ENCODE data around the gene PFAS. TPM values are rescaled to one million over a fixed set of nuclear protein-coding genes. Genes with fewer than 3 reads are reported as not detected.

PFAS gene
- total and polyA plus RNA-seq, 2 experiments from 2014 or later, result 13.6 to 18.8 TPM

- peak overlapping the region; percentile 42 for H2AFZ ChIP-seq
- H3K4me3 ChIP-seq, result peak overlapping the region; percentile 61
- peak; percentile 95 for DNase-seq (ENCODE audit: low spot score)
- H3K9me2 ChIP-seq (replicated peaks; ENCODE audit: insufficient read depth), result no peaks in the 10 kb centered on the region
- H3K4me1 ChIP-seq (ENCODE audit: insufficient read depth), result peaks cover 13% of the 10 kb centered on the region
- H3K27me3 ChIP-seq, result no peaks in the 10 kb centered on the region
- H3K36me3 ChIP-seq (replicated peaks; ENCODE audit: insufficient read depth, low read depth), result no peaks in the 10 kb centered on the region
- peak overlapping the region; percentile 96 for H3K27ac ChIP-seq
- H3K79me2 ChIP-seq, result no peaks in the 10 kb centered on the region
- TF ChIP-seq EZH2phosphoT487 (IDR thresholded peaks at IDR 0.05; ENCODE audit: low read depth, severe bottlenecking, unreplicated experiment), result no peak
- no peak for TF ChIP-seq EZH2 (IDR thresholded peaks at IDR 0.05; ENCODE audit: borderline replicate concordance)
- TF ChIP-seq CTCF (IDR thresholded peaks at IDR 0.05; ENCODE audit: poor library complexity), result no peak
- H3K4me2 ChIP-seq, result peak overlapping the region; percentile 86
- no peaks in the 10 kb centered on the region for H4K20me1 ChIP-seq (ENCODE audit: insufficient read depth, poor library complexity, severe bottlenecking)
- H3K9me3 ChIP-seq (ENCODE audit: low read depth), result no peaks in the 10 kb centered on the region
- under 1% methylated on average over 49 of the region's 49 CpGs for WGBS (ENCODE audit: low lambda C conversion rate, missing lambda C conversion rate)
Observed at GRCh38 chr17:8222630-8223355, 26.3 kb upstream of the PFAS start.

GRCh38 chr17:8223356-8224126 lies 25.5 kb upstream of the PFAS start:
- H3K27me3 ChIP-seq, result no peaks in the 10 kb centered on the region
- TF ChIP-seq EZH2 (IDR thresholded peaks at IDR 0.05; ENCODE audit: borderline replicate concordance), result no peak
- peak; percentile 26 for TF ChIP-seq CTCF (IDR thresholded peaks at IDR 0.05; ENCODE audit: poor library complexity)
- peak overlapping the region; percentile 86 for H3K4me2 ChIP-seq
- peaks cover 13% of the 10 kb centered on the region for H3K4me1 ChIP-seq (ENCODE audit: insufficient read depth)
- WGBS (ENCODE audit: low lambda C conversion rate, missing lambda C conversion rate), result 5% methylated on average over 27 of the region's 27 CpGs
- H3K9me2 ChIP-seq (replicated peaks; ENCODE audit: insufficient read depth), result no peaks in the 10 kb centered on the region
- peak overlapping the region; percentile 42 for H2AFZ ChIP-seq
- H3K9me3 ChIP-seq (ENCODE audit: low read depth), result no peaks in the 10 kb centered on the region
- peak overlapping the region; percentile 96 for H3K27ac ChIP-seq
- H4K20me1 ChIP-seq (ENCODE audit: insufficient read depth, poor library complexity, severe bottlenecking), result no peaks in the 10 kb centered on the region
- no peaks in the 10 kb centered on the region for H3K36me3 ChIP-seq (replicated peaks; ENCODE audit: insufficient read depth, low read depth)
- peak overlapping the region; percentile 61 for H3K4me3 ChIP-seq
- DNase-seq (ENCODE audit: low spot score), result peak; percentile 78
- H3K79me2 ChIP-seq, result no peaks in the 10 kb centered on the region

GRCh38 chr17:8224891-8225812 lies 23.9 kb upstream of the PFAS start:
- H3K79me2 ChIP-seq, result no peaks in the 10 kb centered on the region
- H2AFZ ChIP-seq, result no peak overlapping the region
- H3K4me1 ChIP-seq (ENCODE audit: insufficient read depth), result peaks cover 13% of the 10 kb centered on the region
- no peaks in the 10 kb centered on the region for H3K9me2 ChIP-seq (replicated peaks; ENCODE audit: insufficient read depth)
- H3K27me3 ChIP-seq, result no peaks in the 10 kb centered on the region
- no peak overlapping the region for H3K4me2 ChIP-seq
- H3K9me3 ChIP-seq (ENCODE audit: low read depth), result no peaks in the 10 kb centered on the region
- no peak overlapping the region for H3K4me3 ChIP-seq
- H3K36me3 ChIP-seq (replicated peaks; ENCODE audit: insufficient read depth, low read depth), result no peaks in the 10 kb centered on the region
- WGBS (ENCODE audit: low lambda C conversion rate, missing lambda C conversion rate), result 95% methylated on average over 26 of the region's 26 CpGs
- DNase-seq (ENCODE audit: low spot score), result no peak
- no peaks in the 10 kb centered on the region for H4K20me1 ChIP-seq (ENCODE audit: insufficient read depth, poor library complexity, severe bottlenecking)
- H3K27ac ChIP-seq, result no peak overlapping the region
- TF ChIP-seq EZH2phosphoT487 (IDR thresholded peaks at IDR 0.05; ENCODE audit: low read depth, severe bottlenecking, unreplicated experiment) (no peak), CTCF (IDR thresholded peaks at IDR 0.05; ENCODE audit: poor library complexity) (no peak), EZH2 (IDR thresholded peaks at IDR 0.05; ENCODE audit: borderline replicate concordance) (no peak)
